GM13977 (cell line): ENCODE measurements around the gene CUBN.

Source experiments
- DNase-seq: peaks from one replicate; pipeline ENCODE4 v3.0.0; 2012; ENCODE audit warnings: low spot score
- in situ Hi-C: fragments of 300-500 bp; cut with MboI; formaldehyde crosslinking; loops from one replicate; pipeline ENCODE4 v1.12.0; 2022; ENCODE audit warnings: low sequenced_read_pairs, low pct_unique_long_range_greater_than_20kb, mixed read lengths, inconsistent platforms; ENCODE audit not compliant: unreplicated experiment
- TF ChIP-seq, protein P1 (sequence below): IDR thresholded peaks from 2 replicates; pipeline ENCODE4 v1.5.1; 2012; ENCODE audit warnings: mild to moderate bottlenecking, control low read depth; ENCODE audit not compliant: insufficient read depth; ENCODE audit errors: extremely low read depth, missing control alignments

CUBN gene

DNA sequence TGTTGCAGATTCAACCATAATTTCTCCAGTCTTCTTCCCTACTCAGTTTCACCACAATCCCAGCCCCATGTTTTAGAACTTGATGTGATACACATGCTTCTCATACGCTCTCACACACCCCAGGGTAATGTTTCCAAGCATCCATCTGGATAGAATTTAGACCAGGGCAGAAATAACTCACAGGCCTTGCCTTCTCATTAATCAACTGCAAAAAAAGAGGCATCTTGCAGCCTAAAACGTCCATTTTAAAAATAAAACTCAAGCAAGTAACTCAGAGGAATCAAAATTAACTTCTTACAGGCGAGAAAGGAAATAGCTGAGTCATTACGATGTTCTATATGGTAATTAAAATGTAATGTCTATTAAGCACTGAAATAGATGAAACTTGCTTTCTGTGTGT lies 185.2 kb downstream of the CUBN start:
- in situ Hi-C loops, result no loop called here
- DNase-seq, result no peak
- TF ChIP-seq, protein P1, sequence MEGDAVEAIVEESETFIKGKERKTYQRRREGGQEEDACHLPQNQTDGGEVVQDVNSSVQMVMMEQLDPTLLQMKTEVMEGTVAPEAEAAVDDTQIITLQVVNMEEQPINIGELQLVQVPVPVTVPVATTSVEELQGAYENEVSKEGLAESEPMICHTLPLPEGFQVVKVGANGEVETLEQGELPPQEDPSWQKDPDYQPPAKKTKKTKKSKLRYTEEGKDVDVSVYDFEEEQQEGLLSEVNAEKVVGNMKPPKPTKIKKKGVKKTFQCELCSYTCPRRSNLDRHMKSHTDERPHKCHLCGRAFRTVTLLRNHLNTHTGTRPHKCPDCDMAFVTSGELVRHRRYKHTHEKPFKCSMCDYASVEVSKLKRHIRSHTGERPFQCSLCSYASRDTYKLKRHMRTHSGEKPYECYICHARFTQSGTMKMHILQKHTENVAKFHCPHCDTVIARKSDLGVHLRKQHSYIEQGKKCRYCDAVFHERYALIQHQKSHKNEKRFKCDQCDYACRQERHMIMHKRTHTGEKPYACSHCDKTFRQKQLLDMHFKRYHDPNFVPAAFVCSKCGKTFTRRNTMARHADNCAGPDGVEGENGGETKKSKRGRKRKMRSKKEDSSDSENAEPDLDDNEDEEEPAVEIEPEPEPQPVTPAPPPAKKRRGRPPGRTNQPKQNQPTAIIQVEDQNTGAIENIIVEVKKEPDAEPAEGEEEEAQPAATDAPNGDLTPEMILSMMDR, result no peak

DNA sequence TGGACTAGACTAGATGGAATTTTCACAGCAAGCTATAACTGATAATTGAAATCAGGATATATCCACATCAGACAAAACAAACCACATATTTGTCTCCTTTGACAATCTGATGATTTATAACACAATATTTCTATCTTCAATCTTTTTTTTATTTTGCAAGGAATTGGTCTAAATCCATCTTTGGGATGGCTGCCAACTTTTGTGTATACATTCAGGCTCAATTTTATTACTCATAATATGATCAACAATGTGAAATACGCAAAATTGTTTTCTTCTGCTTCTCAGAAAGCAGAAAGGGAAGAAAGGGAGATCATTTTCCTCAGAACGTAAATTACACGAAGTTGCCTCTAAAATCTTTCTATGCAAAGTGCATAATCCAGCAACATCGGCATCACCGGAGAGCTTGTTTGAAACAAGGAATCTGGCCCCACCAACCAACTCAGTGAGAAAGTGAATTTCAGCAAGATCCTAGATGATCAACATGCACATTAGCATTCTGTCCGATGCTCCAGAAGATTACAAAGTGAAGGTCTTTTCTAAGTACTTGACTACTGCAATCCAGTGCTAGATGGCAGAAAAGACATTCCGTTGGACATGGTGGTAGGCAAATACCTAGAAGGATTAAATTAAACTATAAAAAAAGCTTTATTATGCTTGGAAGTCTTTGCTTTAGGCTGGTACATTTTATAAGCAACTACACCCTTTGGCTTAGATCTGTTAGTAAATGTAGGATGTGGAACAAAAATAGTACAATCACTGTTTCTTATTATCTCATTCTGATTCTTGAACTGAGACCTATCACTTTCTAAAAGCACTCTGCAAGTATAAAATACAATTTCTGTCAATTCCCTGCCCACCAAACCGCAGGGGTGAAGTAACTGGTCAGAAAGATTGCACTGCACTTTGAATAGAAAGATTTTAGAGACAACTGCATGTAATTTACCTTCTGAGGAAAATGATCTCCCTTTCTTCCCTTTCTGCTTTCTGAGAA lies 186.0 kb downstream of the CUBN start:
- in situ Hi-C loops, result no loop called here

DNA sequence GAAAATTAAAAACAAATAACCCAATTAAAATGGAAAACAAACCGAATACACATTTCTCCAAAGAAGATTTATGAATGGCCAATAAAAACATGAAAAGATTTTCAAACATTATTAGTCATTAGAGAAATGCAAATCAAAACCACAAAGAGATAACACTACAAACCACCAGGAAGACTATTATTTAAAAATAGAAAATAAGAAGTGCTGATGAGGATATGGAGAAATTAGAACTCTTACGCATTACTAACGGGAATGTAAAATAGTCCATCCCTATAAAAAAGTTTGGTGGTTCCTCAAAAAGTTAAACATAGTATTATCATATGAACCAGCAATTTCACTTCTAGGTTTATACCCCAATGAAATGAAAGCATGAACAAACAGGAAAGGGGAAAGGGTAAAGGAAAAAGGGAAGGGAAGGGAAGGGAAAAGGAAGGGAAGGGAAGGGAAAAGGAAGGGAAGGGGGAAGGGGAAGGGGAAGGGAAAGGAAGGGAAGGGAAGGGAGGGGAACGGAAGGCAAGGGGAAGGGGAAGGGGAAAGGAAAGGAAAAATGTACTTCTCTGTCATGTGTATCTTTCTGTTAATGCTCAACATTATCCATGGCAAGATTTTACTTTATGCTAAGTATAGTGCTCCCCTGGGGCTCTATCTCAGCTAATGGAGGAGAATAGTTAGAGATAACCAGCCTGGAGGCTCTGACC lies 187.1 kb downstream of the CUBN start:
- TF ChIP-seq, protein P1, result no peak
- DNase-seq, result no peak
- in situ Hi-C loops, result no loop called here

More for the DNA sequence above, 186.0 kb downstream of the CUBN start:
- TF ChIP-seq, protein P1, result no peak
- DNase-seq, result no peak

DNA sequence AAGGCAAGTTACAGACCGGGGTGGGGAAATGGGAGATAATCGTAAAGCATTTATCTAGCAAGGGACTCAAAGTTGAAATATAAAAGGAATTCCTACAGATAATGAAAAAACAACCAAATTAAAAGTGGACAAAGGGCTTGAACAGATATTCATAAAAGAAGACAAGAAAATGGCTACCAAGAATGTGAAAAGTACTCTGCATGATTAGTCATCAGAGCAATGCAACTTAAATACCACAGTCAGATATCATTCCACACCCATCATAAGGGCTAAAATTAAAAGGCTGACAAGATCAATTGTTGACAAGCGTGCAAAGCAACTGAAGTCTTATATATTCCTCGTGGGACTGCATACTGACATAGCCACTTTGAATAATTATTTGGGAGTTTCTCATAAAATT lies 187.7 kb downstream of the CUBN start:
- DNase-seq, result no peak
- in situ Hi-C loops, result no loop called here
- TF ChIP-seq, protein P1, result no peak

DNA sequence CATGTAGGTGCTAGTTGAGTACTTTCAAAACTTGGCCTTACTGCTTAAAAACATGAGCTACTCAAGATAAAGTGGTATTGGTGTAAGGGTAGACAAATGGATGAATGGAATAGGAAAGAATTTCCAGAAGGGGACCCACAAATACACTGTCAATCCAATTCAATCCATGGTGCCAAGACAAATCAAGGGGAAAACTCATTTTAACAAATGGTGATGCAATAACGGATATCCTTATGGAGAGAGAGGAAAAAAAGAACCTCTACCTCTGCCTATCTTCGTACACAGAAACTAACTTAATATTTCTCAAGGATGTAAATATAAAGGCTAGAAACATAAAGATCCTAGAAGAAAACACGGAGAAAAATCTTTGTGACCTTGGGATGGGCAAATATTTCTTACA lies 188.5 kb downstream of the CUBN start:
- in situ Hi-C loops, result no loop called here
- TF ChIP-seq, protein P1, result no peak
- DNase-seq, result no peak

DNA sequence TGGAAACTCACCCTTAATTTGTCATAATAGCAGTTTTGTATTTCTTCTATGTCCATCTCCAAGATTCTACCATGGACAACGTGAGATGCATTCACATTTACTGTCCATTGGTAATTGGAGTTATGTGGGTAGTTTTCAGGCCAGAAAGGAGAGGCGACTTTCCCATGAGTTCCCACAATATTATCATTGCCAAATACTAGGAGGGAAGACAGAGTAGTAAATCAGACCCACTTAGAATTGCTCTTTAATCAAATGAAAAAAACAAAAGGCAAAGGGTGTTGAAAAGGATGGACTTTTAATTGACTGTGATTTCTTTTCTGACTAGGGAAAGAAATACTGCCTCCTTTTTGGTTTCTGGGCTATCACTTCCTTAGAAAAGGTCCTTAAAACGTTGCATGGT lies 190.7 kb downstream of the CUBN start:
- in situ Hi-C loops, result no loop called here

More for the DNA sequence above, 190.7 kb downstream of the CUBN start:
- no peak for DNase-seq
- TF ChIP-seq, protein P1, result no peak
